Cerebellar nuclear complex (tissue), 1 donor: Measurements from ENCODE around the gene AGRP.
A peak's percentile ranks its signal among the peaks of the same experiment; 100 is the strongest.
"Not testable (repeated sequence)": the region's sequence is repeated elsewhere in the genome, so short reads cannot be mapped to it uniquely, and the experiment has no call there.

Experiments used
- DNase-seq, 2 experiments: peaks; one replicate each; lab custom pipeline; 2025; lab: John Stamatoyannopoulos, UW

AGRP gene, protein sequence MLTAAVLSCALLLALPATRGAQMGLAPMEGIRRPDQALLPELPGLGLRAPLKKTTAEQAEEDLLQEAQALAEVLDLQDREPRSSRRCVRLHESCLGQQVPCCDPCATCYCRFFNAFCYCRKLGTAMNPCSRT

DNA sequence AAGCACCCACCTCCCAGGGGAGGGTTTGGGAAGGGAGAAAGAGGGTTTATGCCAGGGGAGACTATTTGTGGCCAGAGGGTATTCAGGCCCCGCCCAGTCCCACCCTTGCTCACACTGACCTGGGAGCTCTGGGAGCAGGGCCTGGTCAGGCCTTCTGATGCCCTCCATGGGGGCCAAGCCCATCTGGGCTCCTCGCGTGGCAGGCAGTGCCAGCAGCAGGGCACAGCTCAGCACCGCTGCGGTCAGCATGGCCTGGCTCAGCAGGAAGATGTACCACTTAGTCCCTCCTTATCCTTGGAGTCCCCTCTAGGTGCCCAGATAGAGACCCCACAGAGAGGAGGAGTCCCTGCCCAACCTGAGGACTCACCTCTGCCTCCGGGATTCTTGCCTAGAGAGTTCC is at the start of gene AGRP:
Gene AGRP (minus strand): TSS at position 398 of the 400 bp plus-strand sequence. CDS start 149 bp downstream, at position 249.
- DNase-seq: no peak

DNA sequence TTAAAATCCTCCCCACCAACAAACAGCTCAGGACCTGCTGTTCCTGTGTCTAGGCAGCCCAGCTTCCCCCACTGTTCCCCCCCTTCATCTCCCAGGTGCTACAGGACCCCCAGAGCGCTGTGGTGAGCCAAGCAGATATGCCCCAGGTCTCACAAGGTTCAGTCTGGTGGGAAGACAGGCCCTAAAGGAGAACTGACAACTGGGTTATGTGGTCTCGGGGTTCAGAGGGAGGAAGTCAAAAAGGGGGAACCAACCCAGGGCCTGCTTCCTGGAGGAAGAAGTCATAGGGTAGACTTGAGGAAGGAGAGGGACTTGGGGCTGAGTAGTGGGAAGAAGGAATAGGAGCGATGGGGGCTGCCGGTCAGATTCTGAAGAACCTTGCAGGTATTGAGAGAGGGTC is 47.9 kb upstream of the AGRP start:
- no peak for DNase-seq

DNA sequence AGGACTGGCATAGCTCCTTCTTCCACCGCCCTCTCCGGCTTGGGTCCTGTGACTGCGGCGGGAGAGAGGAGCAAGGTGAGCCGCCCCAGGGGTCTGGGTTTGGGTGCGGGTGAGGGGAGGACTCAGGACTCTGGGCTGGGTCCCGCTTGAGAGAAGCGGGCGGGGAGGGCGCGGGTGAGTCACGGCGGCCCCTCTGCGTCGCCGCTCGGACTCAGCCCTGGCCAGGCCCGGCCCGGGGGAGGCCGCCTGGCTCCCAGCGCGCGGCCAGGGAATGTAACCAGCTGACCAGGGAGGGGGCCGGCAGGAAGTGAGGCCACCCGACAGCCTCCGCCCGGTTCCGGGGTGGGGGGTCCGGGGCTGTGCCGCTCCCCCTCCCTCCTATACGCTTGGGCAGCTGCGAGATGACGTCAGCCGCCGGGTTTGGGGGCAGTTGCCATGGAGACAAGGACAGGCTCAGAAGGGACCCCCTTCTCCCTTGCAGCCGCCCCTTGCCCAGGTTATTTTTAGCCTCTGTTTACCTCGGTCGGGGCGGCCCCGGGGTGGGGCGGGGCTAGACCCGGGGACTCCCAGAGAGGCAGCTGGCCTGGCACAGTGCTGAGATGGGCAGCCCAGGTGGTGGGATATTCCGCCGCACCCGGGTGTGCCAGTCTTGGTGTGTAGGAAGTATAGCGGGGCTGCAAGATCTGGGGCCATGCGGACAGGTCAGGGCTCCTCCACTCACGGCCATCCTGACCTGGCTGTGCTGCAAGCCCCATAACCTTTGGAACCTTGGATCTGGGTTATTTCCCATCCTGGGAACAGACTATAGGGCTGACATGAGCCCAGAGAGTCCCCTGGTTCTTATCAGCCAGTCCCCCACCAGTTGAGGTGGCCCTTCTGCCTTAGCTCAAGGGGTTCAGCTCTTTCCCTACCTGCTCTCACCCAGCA is 46.9 kb upstream of the AGRP start:
- no peak for DNase-seq

DNA sequence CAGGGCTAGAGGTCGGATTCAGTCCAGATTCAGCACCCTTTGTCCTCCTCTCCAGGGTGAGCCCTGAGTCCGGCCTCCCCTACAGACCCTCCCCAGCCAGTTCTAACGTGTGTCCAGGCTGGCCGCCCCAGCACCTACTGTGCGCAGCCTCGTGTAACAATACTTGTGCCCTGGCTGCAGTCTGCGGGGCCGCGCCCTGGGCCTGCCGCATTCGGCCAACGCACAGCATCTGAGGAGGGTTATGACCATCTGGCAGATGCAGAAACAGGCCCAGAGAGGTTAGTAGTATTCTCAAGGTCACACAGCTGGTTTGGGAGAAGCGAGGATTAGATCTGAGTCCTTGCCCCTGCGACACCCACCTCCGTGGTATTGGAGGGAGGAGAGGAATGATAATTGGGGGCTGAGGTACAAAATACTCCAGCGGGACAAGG is 46.2 kb upstream of the AGRP start:
- no peak for DNase-seq

DNA sequence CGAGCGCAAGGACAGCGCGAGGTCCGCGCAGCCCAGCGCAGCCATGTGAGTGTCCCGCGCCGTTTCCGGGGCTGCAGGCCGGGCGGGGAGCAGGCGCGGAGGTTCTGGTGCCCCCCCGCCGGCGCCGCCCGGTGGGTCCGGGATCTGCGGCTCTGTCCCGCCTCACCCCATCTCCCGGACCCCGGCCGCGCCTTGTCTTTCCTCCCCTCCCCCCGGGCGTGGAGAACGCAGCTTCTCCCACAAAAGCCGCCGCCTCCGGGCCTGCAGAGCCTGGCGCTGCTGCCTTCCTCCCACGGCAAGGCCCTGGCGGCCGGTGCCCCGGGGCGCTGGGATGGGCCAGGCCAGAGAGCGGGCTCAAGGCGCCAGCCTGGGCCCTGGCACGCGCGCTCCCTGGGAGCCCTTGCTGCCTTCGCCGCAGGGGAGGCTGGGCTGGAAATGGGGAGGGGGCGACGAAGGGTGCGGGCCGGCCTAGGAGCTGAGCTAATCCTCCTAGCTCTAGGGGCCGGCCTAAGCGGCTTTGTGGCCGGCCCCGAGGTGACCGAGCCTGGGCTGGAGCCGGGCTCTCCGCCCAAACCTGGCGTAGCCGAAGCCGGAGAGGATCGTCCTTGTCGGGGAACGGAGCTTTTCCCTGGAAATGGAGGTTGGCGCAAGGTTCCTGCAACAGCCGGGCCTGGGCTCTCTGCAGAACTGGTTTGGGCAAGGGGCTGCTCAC is 45.7 kb upstream of the AGRP start:
- DNase-seq: no peak

DNA sequence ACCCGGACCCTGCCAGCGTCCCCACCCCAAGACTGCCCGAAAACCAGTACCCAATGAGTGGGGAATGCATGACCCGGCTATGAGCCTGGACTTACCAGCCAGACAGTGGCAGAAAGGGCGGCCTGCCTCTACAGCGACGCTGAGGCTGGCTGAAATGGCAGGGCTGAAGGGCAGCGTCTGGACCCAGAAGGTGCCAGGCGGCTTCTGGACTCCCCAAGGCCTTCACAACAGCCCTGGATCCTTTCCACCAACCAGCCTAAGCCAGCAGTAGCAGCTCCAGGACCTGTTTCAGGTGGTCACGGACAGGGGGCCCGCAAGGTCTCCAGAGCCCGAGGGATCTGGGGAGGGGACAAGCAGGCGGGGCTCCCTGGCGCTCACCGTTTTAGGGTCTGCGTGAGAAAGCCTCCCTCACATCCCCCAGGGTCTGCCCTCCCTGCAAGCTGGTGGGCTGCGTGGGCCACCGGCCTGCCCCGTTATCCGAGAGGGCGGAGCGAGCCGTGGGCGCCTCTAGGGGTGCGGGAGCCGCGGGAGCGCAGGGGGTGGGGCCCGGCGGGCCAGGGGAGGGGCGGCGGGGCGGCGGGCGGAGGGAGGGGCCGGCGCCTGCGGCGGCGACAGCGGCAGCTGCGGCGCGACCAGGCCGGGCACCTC is 45.0 kb upstream of the AGRP start, which contains the start of gene RIPOR1:
Gene RIPOR1 (plus strand): TSS at position 608 of the 648 bp plus-strand sequence. CDS start 9,618 bp downstream, outside the sequence.
- no peak for DNase-seq

DNA sequence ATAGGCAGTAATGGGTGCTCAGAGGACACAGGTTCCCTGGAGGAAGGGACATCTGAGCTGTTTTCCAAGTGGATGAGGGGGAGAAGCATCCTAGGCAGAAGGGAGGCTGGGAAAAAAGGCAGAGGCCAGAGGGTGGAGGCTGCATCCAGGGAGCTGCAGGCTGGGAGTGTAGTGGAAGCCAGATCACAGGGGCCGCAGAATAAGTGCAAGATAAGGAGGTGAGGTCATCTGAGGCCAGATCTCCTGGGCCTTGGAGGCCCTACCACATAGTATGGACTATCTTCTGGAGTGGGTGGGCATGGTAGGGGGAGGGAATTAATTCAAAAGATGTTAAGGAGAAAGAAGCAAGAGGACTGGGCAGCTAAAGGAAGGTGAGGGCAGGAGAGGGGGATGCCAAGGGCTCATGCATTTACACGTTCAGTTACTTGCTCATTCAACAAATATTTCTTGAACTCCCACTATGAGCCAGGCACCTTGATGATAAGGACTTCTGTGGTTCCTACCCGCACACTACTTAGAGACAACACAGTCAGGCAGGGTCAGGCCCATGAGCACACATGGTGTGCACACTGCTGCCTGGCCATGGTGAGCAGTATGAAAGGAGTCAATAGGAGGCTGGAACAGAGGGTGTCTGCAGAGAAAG is 42.9 kb upstream of the AGRP start:
- no peak for DNase-seq

DNA sequence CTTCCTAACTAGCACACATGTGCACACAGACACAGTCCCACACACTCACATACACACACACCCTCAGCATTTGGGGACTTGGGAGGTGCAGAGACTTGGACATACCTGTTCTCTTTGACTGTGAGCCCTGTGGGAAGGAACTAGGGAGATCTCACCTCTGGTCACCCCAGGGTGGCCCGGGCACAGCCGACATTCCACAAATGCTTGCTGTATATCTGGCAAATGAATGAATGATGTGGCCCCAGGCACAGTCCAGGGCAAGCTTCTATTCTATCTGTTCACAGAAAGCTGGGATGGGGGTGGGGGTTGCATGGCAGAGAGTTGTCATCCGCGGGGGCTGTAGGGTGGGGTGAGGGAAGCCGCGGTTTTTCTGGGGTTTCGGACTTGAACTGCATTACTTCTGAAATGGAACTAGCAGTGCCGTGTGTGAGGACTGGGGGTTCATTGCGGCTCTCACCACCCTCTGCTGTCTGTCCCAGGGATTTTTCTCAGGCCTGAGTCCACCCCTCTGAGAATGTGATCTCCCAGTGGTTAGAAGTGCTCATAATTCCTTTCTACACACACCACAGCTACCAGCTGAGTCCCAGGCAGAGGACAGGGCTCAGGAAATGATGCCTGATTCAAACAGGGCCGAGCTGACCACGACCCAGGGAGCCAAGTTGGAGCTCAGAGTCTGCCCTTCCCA is 42.0 kb upstream of the AGRP start:
- DNase-seq: no peak

DNA sequence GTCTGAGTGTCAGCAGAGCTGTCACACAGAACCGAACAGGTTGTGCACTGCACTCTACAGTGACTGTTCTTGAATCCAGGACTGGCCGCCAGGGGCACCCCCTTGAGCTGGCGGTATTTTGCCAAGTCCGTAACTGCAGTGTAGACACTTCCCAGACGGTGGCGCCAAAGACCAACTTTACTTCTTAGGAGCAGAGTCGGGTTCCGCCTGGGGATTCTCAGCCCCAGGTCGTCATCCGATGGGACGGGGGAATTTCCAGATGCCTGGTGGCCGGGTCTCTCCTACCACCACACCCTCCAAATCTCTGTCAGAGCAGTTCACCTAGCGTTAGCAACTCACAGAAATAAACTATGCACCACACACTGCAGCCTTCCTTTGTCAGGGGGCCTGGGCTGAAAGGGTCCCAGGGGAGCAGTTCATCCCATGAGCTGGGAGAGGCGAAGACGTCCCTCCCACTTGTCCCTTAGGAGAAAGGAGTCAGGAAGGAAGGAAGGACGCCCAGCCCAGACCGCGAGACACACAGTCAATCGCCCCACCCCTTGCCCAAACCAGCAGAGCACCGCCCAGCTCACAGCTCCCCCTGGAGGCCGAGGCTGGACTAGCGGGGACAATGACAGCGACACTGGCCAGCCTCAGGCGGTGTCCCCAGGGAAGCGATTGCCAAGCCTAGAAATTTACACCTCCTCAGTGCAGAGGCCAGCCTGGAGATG is 37.9 kb upstream of the AGRP start:
- peak in 1 of 2 experiments; percentile 88 for DNase-seq

DNA sequence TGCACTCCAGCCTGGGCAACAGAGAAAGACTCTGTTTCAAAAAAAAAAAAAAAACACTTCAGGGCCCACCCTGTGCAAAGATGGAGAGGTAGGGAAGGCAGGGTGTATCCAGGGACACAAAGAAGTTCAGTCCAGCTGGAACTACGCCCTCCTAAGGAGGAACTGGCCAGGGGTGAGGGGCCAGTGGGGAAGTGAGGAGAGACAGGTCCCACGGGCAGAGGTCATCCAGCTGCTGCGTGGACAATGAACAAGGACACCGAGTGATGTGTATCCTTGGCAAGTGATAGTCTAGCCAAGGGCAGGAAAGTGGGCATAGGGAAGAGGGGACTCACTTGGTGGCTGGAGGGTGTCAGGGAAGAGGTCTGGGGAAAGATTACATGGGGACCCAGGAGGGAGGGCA is 35.9 kb upstream of the AGRP start:
- DNase-seq: no peak

DNA sequence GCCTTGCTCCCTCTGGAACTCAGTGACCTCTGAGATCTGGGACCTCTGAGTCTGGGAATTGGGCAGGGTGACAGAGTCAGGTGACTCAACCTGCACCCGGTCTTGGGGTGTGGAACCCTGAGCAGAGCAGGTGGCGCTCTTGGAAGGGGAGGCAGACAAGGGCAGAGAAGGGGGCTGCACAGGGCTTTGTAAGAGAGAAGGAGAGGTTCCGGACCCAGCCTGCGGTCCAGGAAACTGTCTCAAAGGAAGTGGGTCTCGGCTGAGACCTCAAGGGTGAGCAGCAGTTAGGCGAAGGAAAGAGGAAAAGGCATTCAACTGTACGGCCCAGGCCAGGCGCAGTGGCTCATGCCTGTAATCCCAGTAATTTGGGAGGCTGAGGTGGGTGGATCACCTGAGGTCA is 35.3 kb upstream of the AGRP start:
- no peak for DNase-seq

DNA sequence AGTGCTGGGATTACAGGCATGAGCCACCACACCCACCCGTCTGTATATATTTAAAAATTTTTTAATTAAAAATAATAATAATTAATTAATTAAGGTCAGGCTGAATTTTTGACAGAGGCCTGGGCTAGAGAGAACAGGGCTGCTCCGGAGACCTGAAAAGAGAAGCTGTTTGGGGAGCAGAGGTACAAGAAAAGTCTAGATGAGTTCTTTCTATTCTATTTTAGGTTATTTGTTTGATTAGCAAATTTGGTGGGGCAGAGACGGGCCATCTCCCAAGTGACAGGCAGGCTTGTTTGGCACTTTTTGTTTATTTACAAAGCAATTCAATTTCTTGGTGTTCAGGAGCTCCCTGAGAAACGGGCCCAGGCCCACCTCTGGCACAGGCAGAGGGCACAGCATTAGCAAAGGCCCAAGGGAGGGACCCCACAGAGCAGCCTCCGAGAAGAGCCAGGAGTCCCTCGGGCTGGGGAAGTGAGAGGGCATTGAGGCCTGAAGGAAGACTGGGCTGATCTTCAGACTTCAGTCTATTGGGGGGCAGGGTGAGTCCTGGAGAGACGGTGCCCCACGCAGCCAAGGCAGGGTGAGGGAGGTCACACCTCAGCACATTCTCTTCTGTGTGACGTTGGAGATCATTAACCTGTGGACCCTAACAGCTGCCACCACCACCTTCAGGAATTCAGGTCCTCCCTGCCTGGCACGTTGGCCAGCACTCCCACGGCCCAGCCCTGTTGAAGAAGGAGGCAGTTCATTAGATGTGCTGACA is 34.5 kb upstream of the AGRP start:
- no peak for DNase-seq

DNA sequence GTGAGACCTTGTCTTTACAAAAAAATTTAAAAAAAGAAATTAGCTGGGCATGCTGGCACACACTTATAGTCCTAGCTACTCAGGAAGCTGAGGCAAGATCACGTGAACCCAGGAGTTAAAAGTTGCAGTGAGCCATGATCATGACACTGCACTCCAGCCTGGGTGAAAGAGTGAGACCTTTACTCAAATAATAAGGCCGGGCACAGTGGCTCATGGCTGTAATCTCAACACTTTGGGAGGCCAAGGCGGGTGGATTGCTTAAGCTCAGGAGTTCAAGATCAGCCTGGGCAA is 33.8 kb upstream of the AGRP start:
- DNase-seq: no peak

DNA sequence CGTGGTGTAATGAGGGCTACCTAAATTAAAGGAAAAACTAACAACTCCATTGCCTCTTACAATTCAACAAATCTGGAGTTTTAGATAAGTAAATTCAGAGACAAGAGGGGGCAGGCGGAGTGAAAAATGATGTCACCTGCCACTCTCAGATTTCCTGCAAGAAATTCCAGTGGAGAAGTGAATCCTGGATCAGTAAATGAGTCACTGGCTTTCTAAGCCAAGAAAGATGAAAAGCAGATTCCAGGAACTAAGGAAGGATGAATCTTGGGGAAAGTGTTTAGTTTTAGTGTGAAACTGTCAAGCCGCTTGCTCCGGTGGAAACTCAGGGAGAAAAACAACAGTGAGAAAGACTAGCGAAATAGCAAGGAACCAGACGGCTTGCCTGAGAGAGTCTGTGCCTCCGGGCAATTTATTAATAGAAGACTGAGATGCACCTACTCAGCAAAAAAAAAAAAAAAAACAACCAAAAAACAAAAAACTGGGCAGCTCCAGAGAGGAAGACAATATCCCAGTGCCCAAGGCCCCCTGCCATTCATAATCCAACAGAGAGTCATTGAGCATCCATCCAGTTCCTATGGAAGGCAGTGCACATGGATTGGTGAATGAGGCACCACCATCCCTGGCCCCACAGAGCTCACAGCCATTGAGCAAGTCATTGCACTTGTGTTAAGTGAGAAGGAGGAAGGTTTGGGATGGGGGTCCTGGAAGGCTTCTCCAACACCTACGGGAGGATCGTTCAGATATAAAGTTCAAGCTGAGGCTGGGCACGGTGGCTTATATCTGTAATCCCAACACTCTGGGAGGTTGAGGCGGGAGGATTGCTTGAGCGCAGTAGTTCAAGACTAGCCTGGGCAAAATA is 33.2 kb upstream of the AGRP start:
- DNase-seq: no peak

DNA sequence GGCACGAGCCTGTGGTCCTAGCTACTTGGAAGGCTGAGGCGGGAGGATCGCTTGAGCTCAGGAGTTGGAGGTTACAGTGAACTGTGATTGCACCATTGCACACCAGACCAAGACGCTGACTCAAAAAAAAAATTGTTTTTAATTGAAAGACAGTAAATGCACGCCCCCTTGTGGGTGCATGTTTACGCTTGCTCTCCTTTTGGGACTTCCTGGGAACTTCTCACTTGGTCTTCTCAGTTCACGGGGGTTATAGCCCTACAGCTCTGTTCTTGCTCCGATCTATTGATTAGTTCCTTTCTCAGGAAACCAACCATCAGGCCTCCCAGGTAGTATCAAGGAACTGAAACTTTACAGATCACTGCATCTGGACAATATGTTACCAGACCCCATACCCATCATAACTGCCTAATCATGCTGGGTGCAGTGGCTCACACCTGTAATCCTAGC is 31.1 kb upstream of the AGRP start:
- DNase-seq: peak in 1 of 2 experiments; percentile 10

DNA sequence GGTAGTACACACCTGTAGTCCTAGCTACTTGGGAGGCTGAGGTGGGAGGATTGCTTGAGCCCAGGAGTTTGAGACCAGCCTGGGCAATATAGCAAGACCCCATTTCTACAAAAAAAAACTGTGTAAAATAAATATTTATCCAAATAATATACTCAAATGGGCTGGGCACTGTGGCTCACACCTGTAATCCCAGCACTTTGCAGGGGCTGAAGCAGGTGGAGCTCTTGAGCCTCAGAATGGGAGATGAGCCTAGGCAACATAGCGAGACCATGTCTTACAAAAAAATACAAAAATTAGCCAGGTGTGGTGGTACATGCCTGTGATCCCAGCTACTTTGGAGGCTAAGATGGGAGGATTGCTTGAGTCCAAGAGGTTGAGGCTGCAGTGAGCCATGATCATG is 30.5 kb upstream of the AGRP start:
- DNase-seq: not testable (repeated sequence)

DNA sequence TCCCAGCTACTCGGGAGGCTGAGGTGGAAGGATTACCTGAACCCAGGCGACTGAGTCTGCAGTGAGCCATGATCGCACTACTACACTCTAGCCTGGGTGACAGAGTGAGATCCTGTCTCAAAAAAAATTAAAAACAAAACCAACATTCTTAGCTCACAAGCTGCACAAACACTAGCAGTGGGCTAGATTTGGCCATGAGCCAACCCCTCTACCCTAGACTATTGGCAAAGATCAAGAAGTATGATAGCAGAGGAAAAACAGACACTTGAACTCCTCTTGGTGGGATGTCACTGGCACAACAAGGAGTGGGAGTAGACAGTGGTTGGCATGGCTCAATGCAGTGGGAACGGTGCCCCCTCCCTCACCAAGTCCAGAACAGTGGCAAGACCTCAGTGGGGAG is 25.7 kb upstream of the AGRP start:
- DNase-seq: no peak

DNA sequence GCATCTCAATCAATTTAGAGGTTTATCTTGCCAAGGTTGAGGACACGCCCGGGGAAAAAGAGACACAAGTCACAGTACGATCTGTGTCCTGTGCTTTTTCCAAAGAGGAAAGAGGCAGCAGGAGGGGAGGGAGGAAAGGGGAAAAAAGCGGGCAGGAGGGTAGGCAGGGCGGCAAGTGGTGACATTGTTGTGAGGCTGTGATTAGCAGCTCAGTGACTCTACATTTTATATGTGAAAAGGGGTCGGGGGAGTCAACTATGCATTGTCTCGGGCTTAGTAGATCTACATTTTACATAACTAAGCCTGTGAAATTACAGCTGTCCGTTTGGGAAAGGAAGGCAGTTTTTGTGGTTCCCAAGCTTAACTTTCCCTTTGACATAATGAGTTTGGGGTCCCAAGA is 23.1 kb upstream of the AGRP start:
- no peak for DNase-seq
